HG03064 (cell line): Measurements from ENCODE around the gene KCTD15.
"Not testable (repeated sequence)": the region's sequence is repeated elsewhere in the genome, so short reads cannot be mapped to it uniquely, and the experiment has no call there.

Experiments
- ATAC-seq: cut with Tn5 transposase; IDR thresholded peaks from one replicate; pipeline ENCODE4 v1.9.1; 2021; ENCODE audit warnings: low read depth; ENCODE audit not compliant: unreplicated experiment

Gene KCTD15

DNA sequence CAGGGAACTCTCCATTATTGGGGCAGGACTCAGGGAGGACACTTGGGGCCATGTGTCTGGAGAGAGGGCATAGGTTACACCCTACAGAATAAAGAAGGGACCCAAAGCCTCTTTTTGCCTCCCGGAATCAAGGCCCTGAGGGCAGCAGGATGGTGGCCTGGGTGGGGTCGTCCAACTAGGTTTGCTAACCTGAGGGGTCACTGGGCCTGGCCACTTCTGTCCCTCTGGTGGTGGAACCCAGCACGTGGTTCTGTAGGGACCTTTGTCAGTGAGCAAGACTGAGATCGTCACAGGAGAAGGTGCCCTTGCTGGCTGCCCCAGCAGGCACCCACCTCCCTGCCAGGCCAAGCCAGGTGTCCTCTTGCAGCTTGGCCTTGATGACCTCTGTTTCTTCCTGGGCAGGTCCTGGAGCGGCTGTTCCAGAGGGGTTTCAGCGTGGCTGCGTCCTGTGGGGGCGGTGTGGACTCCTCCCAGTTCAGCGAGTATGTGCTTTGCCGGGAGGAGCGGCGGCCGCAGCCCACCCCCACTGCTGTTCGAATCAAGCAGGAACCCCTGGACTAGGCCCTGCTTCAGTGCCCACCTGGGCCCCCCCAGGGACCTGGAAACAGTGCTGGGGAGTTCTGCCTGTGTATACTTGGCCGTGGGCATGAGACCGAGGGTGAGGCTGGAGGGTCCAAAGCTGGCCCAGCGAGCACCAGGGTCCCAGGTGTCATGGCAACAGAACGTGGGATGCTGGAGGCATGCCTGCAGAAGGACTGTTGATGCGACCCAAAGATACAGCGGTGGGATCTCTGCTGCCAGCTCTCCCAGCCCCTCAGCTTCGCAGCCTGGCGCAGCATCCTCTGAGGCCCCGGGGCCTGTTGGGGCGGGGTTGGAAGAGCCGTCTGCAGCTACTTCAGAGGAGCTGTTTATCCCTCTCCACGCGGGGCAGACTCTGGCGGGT, 16.0 kb downstream of the KCTD15 start:
- no peak for ATAC-seq

DNA sequence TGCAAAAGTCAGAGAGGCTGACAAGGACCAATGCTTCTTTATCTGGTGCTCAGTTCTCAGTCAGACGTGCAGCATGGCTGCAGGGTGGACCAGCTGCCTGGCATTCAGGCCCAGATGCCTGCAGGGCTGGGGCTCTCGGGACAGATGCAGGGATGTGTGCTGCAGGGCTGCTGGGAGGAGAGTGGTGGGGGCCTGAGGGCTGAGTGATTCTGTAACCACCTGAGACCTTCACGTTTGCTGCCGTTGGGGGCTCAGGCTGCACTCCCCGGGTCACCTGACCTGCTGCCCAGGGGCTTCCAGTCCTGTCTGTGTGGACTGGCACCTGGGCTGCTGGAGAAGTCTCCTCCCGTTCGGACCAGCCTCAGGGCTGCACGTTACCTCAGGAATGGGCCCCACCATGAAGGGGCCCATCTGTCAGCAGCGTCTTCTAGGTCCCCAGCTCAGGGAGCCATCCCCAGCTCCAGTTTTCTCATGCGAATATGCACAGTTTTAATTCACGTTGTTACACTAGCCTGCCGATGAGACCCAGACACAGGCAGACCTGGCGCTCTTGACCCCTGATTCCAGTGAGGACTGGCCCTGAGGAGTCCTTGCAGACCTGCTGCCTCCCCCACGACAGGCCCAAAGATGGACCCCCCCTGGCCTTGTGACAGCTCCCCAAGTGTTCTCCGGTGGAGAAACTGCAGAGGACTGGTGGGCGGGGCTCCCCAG, 16.9 kb downstream of the KCTD15 start:
- ATAC-seq: no peak

DNA sequence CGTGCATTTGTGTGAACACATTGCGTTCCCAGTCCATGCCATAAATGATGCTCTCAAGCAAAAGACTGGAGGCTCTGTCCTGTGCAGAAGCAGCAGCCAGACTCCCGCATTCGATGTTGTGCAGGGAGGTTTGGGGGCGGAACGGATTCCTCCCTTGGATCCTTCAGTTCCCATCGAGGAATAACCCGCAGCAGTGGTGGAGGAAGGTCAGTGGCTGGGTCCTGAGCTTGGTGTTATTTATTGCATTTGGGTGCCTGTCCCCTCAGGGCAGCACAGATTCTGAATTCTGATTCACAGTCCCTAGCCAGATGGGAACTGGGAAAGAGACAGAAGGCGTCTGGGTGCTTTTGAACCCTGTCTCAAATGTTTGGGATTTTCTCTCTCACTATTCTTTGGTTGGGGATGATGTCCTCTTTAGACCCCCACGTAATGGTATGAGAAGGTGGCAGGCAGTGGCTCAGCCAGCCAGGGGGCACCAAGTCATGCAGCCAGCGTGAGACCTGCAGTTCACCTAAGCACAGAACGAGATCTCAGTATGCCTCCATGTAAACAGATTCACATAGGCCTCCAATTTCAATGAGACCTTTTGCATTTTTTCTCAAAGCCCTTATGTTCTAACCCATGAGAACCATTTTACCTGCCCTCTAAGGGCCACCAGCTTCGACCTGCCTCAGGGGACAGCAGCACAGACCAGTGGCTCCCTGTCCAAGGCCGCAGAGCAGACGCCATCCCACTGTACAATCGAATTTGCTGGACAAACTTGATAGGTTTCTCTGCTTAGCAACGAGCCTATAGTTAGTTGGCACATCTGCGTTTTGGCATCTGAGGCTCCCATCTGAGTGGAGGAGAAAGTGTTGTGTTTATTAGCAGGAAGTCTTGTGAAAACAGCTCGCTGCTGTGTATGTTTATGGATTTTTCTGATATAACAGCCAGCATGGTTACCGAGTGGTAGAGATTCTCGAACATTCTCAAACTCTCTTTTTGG, 17.8 kb downstream of the KCTD15 start:
- ATAC-seq: no peak

DNA sequence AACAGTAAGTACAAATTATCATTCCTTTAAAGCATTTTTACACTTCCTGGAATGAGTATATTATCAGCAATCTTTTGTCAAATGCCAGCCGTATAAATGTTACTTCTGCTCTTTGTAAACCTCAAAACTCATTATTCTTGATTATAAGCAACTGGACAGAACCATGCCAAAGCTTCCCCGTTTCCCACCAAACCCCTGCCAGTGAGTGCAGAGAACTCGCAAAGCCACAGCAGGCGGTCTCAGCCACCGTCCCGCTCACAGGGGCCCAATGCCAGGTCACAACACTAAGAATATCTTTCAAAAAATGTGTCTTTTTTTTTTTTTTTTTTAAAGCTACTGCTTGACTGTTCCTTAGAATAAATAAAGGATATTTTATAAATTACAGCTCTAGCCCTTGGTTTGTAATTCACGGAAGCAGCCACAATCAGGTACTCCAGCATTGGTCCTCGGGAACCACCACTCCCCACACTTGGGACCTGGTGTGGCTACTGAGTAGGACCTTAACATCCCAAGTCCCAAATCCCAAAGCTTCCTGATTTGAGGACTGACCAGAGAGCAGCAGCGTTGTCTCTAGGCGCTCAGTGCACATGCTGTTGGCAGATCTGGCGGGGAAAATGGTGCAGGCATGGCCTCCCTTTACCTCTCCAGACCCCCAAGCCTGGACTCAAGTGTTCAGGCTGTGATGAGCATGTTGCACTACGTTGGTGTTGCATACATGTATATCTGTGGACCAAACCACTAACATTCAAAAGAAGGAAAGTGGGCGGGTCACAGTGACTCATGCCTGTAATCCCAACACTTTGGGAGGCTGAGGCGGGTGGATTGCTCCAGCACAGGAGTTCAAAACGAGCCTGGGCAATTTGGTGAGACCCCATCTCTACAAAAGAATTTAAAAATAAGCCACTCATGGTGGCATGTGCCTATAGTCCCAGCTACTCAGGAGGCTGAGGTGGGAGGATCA, 19.0 kb downstream of the KCTD15 start:
- no peak for ATAC-seq

DNA sequence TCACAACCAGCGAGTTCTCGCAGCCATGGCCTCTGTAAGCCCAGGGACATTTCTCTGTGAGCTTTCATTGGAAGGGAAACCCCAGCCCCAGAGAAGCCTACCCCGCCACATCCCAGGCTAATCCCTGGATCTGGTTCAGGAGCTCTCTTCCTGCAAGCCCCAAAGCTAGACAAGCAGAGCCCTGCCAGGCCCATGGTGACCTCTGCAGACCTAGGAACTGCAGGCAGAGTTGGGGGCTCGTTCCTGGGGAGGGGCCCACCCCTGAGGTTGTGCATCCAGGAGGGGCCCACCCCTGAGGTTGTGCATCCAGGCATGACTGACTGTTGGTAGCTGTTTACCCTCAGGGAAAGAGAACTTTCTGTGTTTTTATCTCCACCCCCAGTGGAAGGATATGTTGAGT, 21.7 kb downstream of the KCTD15 start:
- no peak for ATAC-seq

DNA sequence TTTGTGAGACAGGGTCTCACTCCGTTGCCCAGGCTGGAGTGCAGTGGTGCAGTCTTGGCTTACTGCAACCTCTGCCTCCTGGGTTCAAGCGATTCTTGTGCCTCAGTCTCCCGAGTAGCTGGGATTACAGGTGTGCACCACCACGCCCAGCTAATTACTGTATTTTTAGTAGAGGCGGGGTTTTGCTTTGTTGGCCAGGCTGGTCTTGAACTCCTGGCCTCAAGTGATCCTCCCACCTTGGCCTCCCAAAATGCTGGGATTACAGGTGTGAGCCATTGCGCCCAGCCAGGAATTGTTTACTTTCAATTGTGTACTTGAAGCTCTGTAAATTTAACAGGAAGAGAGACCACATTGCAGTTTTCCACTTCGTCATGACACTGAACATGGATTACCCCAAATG, 22.4 kb downstream of the KCTD15 start:
- ATAC-seq: not testable (repeated sequence)

DNA sequence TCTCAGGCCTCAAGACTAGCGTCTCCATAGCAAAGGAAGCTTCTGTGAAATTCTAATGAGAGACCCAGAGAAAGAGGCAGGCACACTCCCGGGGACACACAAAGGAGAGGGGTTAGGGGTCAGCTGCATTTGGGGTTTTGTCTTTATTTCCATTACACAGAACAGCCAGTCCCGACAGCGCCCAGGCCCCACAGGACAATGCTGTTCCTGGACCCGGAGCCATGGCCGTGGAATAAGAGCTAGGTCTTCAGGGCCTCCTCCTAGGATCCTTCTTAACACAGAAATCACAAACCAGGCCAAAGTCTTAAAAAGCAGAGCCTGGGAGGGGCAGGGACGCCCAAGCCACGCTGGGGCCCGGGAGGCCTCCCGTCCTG, 22.8 kb downstream of the KCTD15 start:
- ATAC-seq: no peak

DNA sequence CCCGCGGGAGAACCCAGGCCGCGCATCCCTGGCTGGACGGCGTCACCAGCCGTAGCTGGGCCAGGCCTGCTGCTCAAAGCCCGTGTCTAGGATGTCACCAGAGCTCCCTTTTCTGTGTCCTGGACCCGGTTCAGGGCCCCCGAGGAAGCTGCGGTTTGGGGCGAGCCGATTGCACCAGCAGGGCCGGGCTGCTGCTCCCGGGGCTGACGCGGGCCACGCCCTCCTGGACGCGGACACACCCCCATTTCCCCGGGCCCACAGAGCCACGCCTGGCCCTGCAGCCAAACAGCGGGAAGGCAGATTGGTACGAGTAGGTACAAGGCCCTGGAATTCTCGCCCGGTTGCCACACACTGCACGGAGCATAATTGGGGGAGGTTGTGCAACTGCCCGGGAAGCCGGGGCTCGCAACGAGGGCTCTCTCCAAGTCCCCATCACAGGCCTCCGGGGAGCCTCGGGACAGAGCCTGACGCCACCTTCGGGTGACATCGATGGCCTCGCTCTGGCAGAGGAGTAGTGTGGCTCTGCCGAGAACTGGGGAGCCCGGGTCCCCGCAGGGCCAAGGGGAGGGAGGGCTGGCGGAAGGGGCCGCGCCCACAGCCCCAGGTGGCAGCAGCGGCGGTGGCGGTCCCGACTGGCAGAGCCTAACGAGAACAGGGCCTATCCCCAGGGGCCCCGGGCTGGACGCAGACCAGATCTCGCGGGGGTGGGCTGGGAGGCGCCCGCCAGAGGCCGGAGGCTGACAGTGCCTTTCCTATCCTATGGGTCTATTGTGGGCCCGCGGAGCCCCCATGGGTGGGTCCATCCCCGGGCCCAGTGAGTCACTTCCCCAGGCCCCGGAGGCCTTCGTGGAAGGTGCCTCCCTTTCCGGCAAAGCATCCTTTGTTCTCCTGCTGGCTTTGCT, 23.5 kb downstream of the KCTD15 start:
- no peak for ATAC-seq

DNA sequence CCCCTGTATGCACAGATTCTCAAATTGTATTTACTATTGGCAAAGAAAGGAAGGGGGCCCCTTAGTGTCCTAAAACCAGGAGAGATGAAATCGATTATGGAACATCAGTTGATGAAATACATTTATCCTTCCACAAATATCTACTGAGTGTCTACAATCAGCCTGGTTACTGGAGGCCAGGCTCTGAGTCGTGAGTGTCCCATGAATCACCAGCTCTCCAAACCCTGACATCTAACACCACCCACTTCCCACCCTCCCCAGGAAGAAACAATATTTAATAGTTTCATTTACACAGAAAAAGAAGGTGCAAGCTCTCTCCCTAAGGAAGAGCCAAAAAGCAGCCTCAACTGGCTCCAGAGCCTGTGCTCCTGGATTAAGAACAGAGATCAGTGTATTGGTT, 25.2 kb downstream of the KCTD15 start:
- no peak for ATAC-seq

DNA sequence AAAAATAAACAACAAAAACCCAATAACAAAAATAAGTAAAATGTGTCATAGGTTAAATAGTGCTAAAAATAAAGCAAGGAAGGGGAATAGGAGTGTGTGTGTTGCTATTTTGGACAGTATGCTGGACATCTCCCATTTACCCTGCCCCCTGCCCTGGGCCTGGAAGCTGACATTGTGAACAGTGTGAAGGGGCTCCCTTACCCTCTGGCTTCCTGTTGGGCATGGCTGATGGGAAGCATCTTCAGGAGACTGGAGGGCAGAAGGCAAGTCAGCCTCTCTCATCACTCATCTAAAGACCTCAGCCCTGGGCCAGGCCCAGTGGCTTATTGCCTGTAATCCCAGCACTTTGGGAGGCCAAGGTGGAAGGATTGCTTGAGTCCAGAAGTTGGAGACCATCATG, 26.7 kb downstream of the KCTD15 start:
- ATAC-seq: no peak

DNA sequence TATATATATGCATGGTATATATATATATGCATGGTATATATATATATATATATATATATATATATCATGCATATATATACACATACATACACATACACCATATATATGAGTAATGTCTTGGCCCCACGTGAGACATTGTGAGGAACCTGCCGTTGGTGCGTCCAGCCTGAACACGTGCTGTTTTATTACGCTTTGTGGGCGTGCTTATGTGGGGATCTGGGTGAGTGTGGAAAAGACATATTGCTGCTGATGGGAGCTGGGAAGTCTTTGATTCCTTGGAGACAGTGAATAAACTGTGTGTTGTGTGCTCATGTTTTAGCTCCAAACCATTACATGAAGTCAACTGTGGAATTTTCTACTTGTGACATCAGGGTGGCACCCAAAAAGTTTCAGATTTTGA, 28.9 kb downstream of the KCTD15 start:
- no peak for ATAC-seq

DNA sequence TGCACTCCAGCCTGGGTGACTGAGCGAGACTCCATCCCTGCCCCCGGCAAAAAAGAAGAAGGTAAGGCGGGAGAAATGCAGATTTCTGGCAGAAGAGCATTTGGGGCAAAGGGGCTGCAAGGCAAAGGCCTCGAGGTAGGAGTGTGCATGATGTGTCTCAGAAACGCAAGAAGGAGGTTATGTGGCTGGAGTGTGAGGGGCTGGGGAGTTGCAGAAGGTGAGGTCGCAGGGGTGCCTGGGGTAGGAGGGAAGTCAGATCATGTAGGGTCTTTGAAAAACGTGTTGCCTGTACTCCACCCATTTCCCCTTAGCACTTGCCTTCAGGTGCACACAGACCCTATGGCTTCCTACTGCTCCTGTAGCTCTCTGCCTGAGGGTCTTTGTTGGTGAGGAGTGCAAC, 29.9 kb downstream of the KCTD15 start:
- ATAC-seq: no peak

DNA sequence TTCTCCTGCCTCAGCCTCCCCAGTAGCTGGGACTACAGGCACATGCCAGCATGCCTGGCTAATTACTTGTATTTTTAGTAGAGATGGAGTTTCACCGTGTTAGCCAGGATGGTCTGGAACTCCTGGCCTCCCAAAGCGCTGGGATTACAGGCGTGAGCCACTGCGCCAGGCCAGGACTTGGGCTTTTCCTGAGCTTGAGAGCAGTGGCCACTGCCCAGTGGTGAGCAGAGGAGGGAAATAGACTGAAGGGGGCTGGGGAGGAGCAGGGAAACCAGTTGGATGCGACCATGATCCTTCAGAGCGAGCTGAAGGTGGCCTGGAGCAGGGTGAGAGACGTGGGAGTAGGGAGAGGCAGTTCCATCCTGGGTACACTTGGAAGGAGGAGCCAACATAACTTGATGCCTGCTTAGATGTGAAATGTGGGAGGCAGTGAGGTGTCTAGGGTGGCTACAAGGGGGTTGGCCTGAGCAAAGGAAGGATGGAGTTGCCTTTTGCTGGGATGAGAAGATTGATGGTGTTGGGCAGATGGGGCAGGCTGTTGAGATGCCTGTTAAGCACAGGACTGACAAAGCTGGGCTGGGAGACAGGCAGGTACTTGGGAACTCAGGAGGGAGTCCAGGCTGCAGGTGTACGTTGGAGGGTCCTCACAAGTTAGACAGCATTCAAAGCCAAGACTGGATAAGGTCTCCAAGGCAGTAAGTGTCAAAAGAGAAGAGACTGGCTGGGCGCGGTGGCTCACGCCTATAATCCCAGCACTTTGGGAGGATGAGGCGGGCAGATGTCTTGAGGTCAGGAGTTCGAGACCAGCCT, 31.8 kb downstream of the KCTD15 start:
- ATAC-seq: no peak

DNA sequence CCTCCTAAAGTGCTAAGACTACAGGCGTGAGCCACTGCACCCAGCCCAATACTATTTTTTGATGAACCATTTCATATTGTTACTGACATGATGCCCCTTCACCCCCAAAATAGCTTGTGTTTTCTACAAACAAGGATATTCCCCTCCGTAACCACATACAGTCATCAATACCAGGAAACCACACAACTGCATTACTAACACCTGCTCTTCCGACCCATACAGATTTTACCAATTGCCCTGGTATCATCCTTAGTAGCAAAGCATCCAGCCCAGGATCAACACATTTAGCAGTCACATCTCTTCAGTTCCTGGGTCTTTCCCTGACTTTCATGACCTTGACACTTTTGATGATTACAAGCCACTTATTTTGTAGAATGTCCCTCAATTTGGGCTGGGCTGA, 33.6 kb downstream of the KCTD15 start:
- no peak for ATAC-seq

DNA sequence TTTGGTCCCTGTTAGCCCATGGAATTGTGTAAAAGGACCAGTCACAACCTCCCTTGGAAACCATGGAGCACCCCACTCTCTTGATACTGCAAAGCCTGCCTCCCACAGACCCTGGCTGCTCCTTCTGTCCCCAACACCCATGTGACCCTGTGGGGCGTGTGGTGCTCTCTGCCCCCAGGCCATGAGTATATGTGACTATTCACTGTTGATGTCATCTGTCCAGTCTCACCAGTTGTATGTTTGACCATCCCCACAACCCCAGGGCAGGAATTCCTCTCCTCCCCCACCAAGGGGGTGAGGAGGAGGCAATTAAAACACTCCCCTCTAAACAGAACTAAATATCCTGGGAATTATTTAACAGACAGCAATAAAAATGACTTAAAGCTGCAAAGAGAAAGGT, 35.2 kb downstream of the KCTD15 start:
- ATAC-seq: no peak

DNA sequence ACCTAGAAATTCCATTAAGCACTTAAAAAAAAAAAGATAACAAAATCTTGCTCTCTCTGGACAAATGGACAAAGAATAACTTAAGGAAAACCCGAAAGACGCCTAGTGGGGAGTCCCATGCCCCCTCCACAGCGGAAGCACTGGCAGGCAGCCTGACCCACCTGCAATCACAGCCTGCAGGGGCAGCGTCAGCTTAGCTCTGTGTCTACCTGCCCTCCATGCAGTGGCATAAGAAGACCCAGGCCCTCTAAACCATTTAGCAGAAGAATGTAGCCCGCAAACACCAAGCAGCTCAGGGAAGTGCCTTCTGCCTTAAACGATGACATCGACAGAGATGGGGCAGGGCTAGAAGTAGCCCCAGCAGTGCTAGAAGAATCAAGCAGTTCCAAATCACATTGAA, 36.0 kb downstream of the KCTD15 start:
- no peak for ATAC-seq

DNA sequence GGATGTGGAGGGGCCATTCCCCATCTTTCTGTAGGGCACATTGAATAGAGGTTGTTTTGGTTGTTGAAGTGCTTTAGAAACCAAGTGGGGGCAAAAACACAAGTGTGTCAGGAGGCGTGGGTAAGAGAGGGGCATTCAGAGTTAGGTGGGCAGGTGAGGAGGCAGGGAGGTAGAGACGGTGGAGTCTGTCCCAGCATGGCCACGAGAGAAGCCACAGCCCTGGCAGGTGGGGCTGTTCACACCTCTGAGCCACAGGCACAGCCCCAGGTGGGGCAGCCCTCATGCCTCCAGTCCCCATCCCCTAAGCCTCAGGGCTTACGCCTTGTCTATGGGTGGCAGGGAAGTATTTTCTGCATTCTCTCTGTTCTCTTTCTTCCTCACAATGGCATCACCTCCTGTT, 43.7 kb downstream of the KCTD15 start:
- ATAC-seq: no peak

DNA sequence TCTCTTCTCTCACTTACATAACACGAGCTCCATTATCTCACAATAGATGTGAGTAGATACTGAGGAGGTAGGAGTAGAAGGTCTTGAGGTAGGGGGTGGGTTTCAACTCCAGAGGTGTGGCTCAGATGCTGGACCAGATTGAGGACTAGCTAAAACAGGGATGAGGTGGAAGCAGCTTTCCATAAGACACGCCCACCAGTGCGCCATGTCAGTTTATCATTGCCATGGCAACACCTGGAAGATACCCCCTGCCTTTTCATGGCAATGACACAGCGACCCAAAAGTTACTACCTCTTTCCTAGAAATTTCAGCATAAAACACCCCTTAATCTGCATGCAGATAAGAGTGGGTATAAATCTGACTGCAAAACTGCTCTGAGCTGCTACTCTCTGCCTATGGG, 44.1 kb downstream of the KCTD15 start:
- ATAC-seq: no peak
